ENCODE measurements around the gene HEATR9. TPM values are rescaled to one million over a fixed set of nuclear protein-coding genes. Genes with fewer than 3 reads are reported as not detected.

HEATR9 gene, protein sequence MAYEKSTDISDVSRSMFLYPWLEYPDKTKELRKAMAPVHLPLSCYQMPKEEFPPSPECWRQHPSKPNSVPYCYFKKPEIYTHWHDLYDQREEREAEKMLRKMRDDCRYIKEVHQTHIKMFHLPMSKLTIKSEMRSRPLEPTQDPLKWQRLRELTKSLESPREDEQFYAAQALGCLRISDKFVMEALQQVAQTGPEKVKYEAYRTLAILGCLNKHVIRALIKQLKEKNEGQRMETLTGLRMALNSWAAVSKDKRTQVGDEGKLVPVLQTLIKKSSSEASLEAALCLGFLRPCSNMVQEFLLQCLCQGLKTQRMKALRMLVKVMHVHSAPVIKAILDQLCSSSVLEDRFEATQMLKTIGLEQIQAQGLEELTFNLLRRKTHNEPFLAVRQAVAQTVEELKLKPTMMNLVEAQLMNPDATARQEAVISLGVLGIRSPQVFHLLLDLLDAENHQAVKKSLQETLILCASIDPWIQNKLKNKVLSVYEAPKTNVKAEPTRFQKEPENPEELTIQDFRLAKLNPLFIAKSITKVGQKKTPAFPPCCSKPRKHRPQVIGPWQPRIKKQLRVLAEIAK
- total RNA-seq = not detected in 2 replicates

DNA sequence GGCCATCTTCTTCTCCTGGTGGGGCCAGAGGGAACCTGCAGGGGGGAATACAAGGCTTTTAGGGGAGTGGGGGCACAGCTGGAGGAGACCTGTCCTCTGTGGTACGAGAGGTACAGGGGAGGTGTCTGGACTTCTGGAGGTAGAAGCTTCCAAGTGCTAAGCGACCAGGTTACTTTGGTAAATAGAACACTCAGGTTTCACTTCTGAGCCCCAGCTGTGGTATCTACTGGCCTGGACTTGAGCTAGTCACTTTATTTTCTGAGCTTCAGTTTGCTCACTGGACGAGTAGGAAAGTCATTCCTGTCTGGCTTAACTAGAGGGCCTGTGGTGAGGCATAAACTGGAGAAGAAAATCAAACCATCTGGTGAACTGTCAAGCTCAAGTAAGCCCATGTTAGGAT is at the start of gene HEATR9:
TSS of gene HEATR9 (minus strand) at position 155 of the 400 bp plus-strand sequence. CDS start at position 6, 149 bp downstream.

DNA sequence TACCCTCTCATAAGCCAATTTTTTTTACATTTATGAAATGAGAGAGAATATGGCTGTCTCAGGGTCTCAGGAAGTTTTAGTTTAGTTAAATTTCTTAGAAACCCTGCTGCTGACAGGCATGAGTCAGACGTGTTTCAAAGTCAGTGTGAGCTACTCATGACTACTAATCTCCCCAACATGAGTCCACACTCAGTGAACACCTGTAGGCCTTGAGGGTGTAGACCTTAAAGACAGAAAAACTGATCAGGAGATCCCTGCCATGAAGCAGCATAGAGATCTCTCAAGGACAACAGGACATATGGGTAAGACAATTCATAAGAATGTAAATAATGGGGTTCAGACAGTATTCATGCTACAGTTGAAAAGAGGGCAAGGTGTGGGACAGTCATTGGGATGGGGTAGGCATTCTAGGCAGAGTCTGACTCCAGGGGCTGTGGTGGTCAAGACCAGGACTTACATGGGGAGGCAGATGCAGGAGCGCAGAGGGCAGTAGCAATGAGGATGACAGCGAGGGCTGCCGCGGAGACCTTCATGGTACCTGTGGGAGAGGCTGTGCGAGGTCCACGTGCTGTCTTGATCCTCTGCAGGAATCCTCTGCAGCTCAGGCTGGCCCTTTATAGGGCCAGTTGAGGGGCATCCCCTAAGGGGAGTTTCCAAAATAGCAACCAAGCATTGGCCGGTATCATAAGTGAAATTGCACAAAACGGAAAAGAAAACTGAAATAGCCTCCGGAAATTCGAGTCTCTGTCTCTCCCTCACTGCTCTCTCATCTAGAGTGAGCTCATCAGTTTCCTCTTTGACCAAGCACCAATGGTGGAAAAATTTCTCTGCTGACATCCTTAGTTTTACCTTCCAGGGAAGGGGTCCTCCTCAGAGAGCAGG is 11.3 kb upstream of the HEATR9 start, which contains the start of gene CCL5:
TSS of gene CCL5 (minus strand) at position 588 of the 882 bp plus-strand sequence.

DNA sequence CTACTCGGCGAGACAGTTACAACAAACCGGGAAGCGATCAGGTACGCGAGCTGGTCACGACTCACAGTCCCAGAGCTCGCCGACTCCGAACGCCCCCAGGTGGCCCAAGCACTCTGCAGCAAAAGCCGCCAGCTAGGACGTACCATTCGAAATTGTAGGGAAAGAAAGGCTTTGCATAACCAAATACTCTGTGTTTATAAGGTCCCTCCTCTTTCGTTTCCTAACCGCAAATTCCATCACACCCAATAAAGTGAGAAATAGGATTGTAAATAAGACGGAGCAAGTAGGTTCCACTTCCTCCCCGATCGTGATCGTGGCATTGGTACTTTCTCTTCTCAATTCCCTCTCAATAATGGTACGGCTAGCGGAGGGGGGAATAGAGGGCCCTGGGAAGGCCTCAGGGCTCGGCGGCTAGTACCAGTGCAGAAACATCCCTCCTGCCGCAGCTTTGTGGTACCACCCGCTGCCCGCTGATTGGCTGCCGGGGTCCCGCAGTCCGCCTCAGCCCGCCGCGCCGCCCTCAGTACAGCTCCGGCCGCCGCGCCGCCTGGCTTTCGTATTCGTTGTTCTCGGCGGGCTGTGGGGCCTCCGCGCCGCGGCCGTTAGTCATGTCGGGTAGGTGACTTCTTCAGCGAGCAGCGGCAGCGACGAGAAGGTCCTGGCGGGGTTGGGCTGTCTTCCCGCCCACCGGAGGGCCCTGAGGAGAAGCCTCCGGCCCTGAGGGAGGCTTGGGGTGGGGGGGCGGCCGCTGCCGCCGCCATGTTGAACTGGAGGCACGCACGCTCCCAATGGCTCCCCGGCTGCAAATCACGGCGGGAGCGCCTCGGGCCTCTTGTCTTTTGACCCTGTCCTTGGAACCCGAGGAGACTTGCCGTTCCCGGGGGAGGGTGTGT is 59.5 kb downstream of the HEATR9 start, which contains the start of gene TAF15:
TSS of gene TAF15 (plus strand) at position 523 of the 893 bp plus-strand sequence. CDS start at position 609, 86 bp downstream.

Other genes starting within 250 kb of the HEATR9 start
- gene RASL10B, start 137.3 kb downstream of the HEATR9 start, total RNA-seq = 0.35 and 0.60 TPM in 2 replicates
- gene GAS2L2, start 115.7 kb downstream of the HEATR9 start, total RNA-seq = 0.14 TPM in 1 of 2 replicates, not detected in the other
- gene C17orf50, start 108.0 kb downstream of the HEATR9 start, total RNA-seq = not detected in 2 replicates
- 47.8 and 64.9 TPM in 2 replicates for gene MMP28, start 73.2 kb downstream of the HEATR9 start, total RNA-seq
- gene TAF15, start 59.4 kb downstream of the HEATR9 start, total RNA-seq = 19.7 and 35.0 TPM in 2 replicates
- not detected in 2 replicates for gene CCL5, start 11.5 kb upstream of the HEATR9 start, total RNA-seq
- gene RDM1, start 61.9 kb upstream of the HEATR9 start, total RNA-seq = 3.1 and 4.6 TPM in 2 replicates
- gene LYZL6, start 74.8 kb upstream of the HEATR9 start, total RNA-seq = not detected in 2 replicates
- gene CCL16, start 112.6 kb upstream of the HEATR9 start, total RNA-seq = not detected in 2 replicates
- not detected in 2 replicates for gene CCL14, start 117.8 kb upstream of the HEATR9 start, total RNA-seq
- gene CCL15, start 132.7 kb upstream of the HEATR9 start, total RNA-seq = not detected in 2 replicates
- not detected in 2 replicates for gene CCL23, start 149.1 kb upstream of the HEATR9 start, total RNA-seq
- gene CCL18, start 195.4 kb upstream of the HEATR9 start, total RNA-seq = not detected in 2 replicates
- gene CCL3, start 221.3 kb upstream of the HEATR9 start, total RNA-seq = not detected in 2 replicates
- not detected in 2 replicates for gene CCL4, start 234.9 kb upstream of the HEATR9 start, total RNA-seq

All from airway epithelial cell (primary cell).